Trophoblast cell (in vitro differentiated cells and primary cell): Measurements from ENCODE around the gene STK17B.

Experiments
- DNase-seq, 2 donors: peaks; one replicate each; pipeline ENCODE4 v3.0.0-alpha.2; 2016
- H2AFZ ChIP-seq: 2 replicates; pipeline ENCODE4 v1.6.1; 2013; ENCODE audit warnings: low read length, moderate library complexity, mild to moderate bottlenecking; ENCODE audit not compliant: insufficient read depth, poor library complexity
- H2AK5ac ChIP-seq: 2 replicates; pipeline ENCODE4 v1.6.1; 2013; ENCODE audit warnings: mild to moderate bottlenecking, low read length
- H2BK120ac ChIP-seq: 2 replicates; pipeline ENCODE4 v1.6.1; 2013; ENCODE audit warnings: low read length, mild to moderate bottlenecking, moderate library complexity; ENCODE audit not compliant: insufficient read depth, poor library complexity
- H2BK12ac ChIP-seq: 2 replicates; pipeline ENCODE4 v1.6.1; 2013; ENCODE audit warnings: mild to moderate bottlenecking, low read length, moderate library complexity
- H2BK5ac ChIP-seq: 2 replicates; pipeline ENCODE4 v1.6.1; 2013; ENCODE audit warnings: low read length, low read depth, moderate library complexity, mild to moderate bottlenecking; ENCODE audit not compliant: poor library complexity
- H3K14ac ChIP-seq: 2 replicates; pipeline ENCODE4 v1.6.1; 2013; ENCODE audit warnings: mild to moderate bottlenecking, low read length
- H3K18ac ChIP-seq: 2 replicates; pipeline ENCODE4 v1.6.1; 2013; ENCODE audit warnings: mild to moderate bottlenecking, low read length
- H3K23ac ChIP-seq: 2 replicates; pipeline ENCODE4 v1.6.1; 2013; ENCODE audit warnings: low read length
- H3K27ac ChIP-seq: 2 replicates; pipeline ENCODE4 v1.5.1; 2013; ENCODE audit warnings: low read depth, mild to moderate bottlenecking, inconsistent platforms, low read length, moderate library complexity
- H3K27me3 ChIP-seq: 2 replicates; pipeline ENCODE4 v1.6.1; 2013; ENCODE audit warnings: inconsistent platforms, mild to moderate bottlenecking, low read length, moderate library complexity; ENCODE audit not compliant: insufficient read depth
- H3K36me3 ChIP-seq, 2 experiments: 1 replicate in 1 of 2; 2 replicates in 1 of 2; pipeline ENCODE4 v1.6.1; 2013; ENCODE audit warnings: low read length in 2 of 2, mild to moderate bottlenecking in 2 of 2, moderate library complexity in 1 of 2; ENCODE audit not compliant: insufficient read depth in 2 of 2, control insufficient read depth in 1 of 2
- H3K4ac ChIP-seq: 2 replicates; pipeline ENCODE4 v1.6.1; 2013; ENCODE audit warnings: low read depth, mild to moderate bottlenecking, low read length, moderate library complexity
- H3K4me1 ChIP-seq, 2 experiments: 1 replicate in 1 of 2; 2 replicates in 1 of 2; pipeline ENCODE4 v1.6.1; 2013; ENCODE audit warnings: low read length in 2 of 2, mild to moderate bottlenecking in 2 of 2, moderate library complexity in 1 of 2; ENCODE audit not compliant: insufficient read depth in 2 of 2, control insufficient read depth in 1 of 2
- H3K4me2 ChIP-seq: 2 replicates; pipeline ENCODE4 v1.6.1; 2013; ENCODE audit warnings: inconsistent platforms, mild to moderate bottlenecking, low read length, moderate library complexity
- H3K4me3 ChIP-seq: 2 replicates; pipeline ENCODE4 v1.5.1; 2013; ENCODE audit warnings: mild to moderate bottlenecking, low read depth, low read length, inconsistent platforms
- H3K79me1 ChIP-seq: one replicate; pipeline ENCODE4 v1.6.1; 2013; ENCODE audit warnings: low read length
- H3K79me2 ChIP-seq: 2 replicates; pipeline ENCODE4 v1.6.1; 2013; ENCODE audit warnings: low read length, mild to moderate bottlenecking; ENCODE audit not compliant: control insufficient read depth, insufficient read depth, poor library complexity
- H3K9ac ChIP-seq: 2 replicates; pipeline ENCODE4 v1.6.1; 2013; ENCODE audit warnings: mild to moderate bottlenecking, low read length
- H3K9me3 ChIP-seq: 2 replicates; pipeline ENCODE4 v1.6.1; 2013; ENCODE audit warnings: low read depth, mild to moderate bottlenecking, control low read depth, inconsistent platforms, low read length; ENCODE audit not compliant: insufficient read depth
- H4K12ac ChIP-seq: 2 replicates; pipeline ENCODE4 v1.6.1; 2013; ENCODE audit warnings: low read depth, mild to moderate bottlenecking, low read length, moderate library complexity
- H4K8ac ChIP-seq: 2 replicates; pipeline ENCODE4 v1.6.1; 2013; ENCODE audit warnings: low read depth, mild to moderate bottlenecking, low read length, moderate library complexity
- H4K91ac ChIP-seq: one replicate; pipeline ENCODE4 v1.6.1; 2013; ENCODE audit warnings: low read depth, mild to moderate bottlenecking, low read length, moderate library complexity
- WGBS: extraction: QIAGEN DNeasy Blood & Tissue Kit; methylation state at CpG from one replicate; pipeline ENCODE4 v1.1.7; 2013; ENCODE audit warnings: missing lambda C conversion rate; ENCODE audit not compliant: insufficient read length, insufficient coverage; ENCODE audit errors: extremely low coverage; 5-methylcytosine and 5-hydroxymethylcytosine counted together

Gene STK17B

DNA sequence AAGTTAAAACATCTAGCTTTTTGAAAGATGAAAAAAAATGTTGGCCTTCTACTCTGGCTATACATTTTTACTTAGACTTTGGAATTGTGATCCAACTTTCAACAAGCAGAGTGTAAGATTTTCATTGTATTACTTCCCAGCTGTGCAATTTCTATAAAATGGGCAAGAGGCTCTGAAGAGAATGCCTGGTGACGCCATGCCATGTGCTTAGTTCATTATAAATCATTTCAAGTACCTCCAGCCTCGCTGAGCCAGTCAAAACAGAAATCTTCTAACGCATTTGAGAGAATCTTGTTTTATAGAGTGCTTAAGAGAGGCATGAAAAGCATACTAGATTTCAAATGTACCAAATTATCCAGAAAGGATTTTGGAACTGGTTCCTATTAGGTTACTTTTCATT is 10.1 kb upstream of the STK17B start:
- Histone ChIP-seq H2AFZ (no peak overlapping the region), H3K9me3 (no peaks in the 10 kb centered on the region), H3K27me3 (no peaks in the 10 kb centered on the region), H4K91ac (no peak overlapping the region), H3K36me3 (no peaks in the 10 kb centered on the region), H3K79me1 (no peaks in the 10 kb centered on the region), H4K8ac (no peak overlapping the region), H3K79me2 (no peaks in the 10 kb centered on the region), H3K14ac (no peak overlapping the region), H2BK12ac (no peak overlapping the region), H3K4me1 (no peaks in the 10 kb centered on the region), H2BK5ac (no peak overlapping the region), H3K4me3 (no peak overlapping the region), H3K4me2 (no peak overlapping the region), H3K4ac (no peak overlapping the region), H3K23ac (no peak overlapping the region), H3K27ac (no peak overlapping the region), H2BK120ac (no peak overlapping the region), H2AK5ac (no peak overlapping the region), H4K12ac (no peak overlapping the region), H3K9ac (no peak overlapping the region), H3K18ac (no peak overlapping the region)
- WGBS = no CpG with 5 or more reads among the region's 3 CpGs
- DNase-seq = no peak

DNA sequence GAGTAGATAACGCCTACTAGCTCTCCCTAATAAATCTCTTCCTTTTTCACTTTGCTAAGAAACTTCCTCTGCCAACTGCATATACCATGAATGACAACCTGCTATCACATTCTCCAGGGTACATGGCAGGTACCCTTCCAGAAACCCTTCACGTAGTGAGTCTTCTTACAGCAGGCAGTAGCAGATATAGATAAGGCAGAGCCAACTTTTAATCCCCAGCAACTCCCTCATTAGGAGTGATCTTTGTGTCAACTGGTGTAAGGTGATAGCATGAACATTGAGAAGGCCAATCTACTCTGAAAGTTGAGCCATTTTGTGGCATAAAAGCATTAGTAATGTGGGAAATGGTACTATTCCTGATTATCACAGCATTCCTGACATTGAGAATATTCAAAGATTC is 5.7 kb upstream of the STK17B start:
- H3K4ac ChIP-seq = no peak overlapping the region
- H2BK12ac ChIP-seq = no peak overlapping the region
- no peak overlapping the region for H3K4me3 ChIP-seq
- H3K4me1 ChIP-seq = no peaks in the 10 kb centered on the region
- no peak overlapping the region for H2AFZ ChIP-seq
- no peak overlapping the region for H2BK5ac ChIP-seq
- no peak overlapping the region for H4K91ac ChIP-seq
- no peak overlapping the region for H4K8ac ChIP-seq
- DNase-seq = no peak
- no peak overlapping the region for H3K18ac ChIP-seq
- no peaks in the 10 kb centered on the region for H3K27me3 ChIP-seq
- no peaks in the 10 kb centered on the region for H3K9me3 ChIP-seq
- H3K36me3 ChIP-seq = no peaks in the 10 kb centered on the region
- H2AK5ac ChIP-seq = no peak overlapping the region
- no peak overlapping the region for H3K27ac ChIP-seq
- no peak overlapping the region for H4K12ac ChIP-seq
- H3K9ac ChIP-seq = no peak overlapping the region
- no peak overlapping the region for H3K23ac ChIP-seq
- WGBS = no CpG with 5 or more reads among the region's 2 CpGs
- no peaks in the 10 kb centered on the region for H3K79me2 ChIP-seq
- no peak overlapping the region for H2BK120ac ChIP-seq
- H3K14ac ChIP-seq = no peak overlapping the region
- H3K4me2 ChIP-seq = no peak overlapping the region
- H3K79me1 ChIP-seq = no peaks in the 10 kb centered on the region

DNA sequence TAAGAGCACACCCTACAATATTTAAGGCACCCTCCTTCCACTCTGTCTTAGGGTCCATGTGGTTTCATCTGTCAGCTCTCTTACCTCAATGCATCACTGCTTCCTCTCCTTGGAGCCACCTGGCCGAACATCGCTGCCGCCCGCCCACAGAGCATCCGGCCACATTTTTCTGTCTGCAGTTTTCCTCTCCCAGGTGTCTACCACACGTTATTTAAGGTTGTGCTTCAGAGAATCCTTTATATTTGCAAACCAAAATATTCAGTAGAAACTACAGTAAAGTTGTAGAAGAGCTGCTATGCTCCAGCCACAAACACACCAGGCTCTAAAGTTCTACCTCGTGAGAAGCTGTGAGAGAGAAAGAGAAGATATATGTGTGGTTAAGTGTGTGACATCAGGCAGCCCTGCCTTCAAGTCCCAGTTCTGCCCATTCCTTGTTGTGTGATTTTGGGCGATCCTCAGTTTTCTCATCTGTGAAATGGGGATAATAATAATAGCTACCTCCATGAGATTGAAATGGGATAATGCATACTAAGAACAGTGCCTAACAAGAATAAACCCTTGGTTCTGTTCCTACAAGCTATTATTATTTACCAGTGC is 4.9 kb upstream of the STK17B start:
- peaks cover 4% of the 10 kb centered on the region for H3K79me1 ChIP-seq
- H3K4me1 ChIP-seq = peaks cover 0 to 3% of the 10 kb centered on the region in 2 experiments
- DNase-seq = no peak
- H2BK120ac ChIP-seq = no peak overlapping the region
- H3K14ac ChIP-seq = no peak overlapping the region
- H3K4me2 ChIP-seq = no peak overlapping the region
- no peak overlapping the region for H3K18ac ChIP-seq
- no peak overlapping the region for H4K8ac ChIP-seq
- no peak overlapping the region for H2BK5ac ChIP-seq
- H3K79me2 ChIP-seq = peaks cover under 1% of the 10 kb centered on the region
- no peak overlapping the region for H4K12ac ChIP-seq
- WGBS = no CpG with 5 or more reads among the region's 8 CpGs
- H2BK12ac ChIP-seq = no peak overlapping the region
- H2AFZ ChIP-seq = no peak overlapping the region
- no peaks in the 10 kb centered on the region for H3K27me3 ChIP-seq
- H3K4ac ChIP-seq = no peak overlapping the region
- H3K36me3 ChIP-seq = no peaks in the 10 kb centered on the region
- H4K91ac ChIP-seq = no peak overlapping the region
- H3K23ac ChIP-seq = no peak overlapping the region
- no peak overlapping the region for H3K4me3 ChIP-seq
- H2AK5ac ChIP-seq = no peak overlapping the region
- no peaks in the 10 kb centered on the region for H3K9me3 ChIP-seq
- no peak overlapping the region for H3K9ac ChIP-seq
- no peak overlapping the region for H3K27ac ChIP-seq

DNA sequence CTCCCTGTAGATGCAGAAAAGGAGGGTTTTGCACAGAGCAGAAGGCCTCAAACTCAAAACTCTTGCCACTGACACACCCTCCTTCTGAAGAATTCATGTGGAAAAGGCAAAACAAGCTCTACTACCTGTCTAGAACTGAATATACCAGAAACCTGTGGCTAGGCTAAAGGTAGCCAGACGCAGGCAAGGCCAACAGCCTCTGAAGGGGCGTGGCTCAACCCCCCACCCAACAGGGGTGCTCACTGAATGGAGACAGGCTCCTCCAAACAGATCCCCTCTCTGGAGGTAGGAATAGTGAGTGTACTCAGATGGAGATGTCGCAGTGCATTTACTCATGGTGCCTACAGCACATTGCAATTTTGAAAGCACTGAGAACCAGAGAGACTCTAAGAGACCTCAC is 3.0 kb upstream of the STK17B start:
- H3K27me3 ChIP-seq = no peaks in the 10 kb centered on the region
- H3K4ac ChIP-seq = no peak overlapping the region
- H3K18ac ChIP-seq = no peak overlapping the region
- H4K91ac ChIP-seq = no peak overlapping the region
- no peak overlapping the region for H2BK120ac ChIP-seq
- DNase-seq = no peak
- no peak overlapping the region for H3K4me3 ChIP-seq
- no peak overlapping the region for H2AFZ ChIP-seq
- no peak overlapping the region for H2AK5ac ChIP-seq
- WGBS = no CpG with 5 or more reads among the region's 3 CpGs
- H2BK5ac ChIP-seq = no peak overlapping the region
- H3K4me1 ChIP-seq = peaks cover 0 to 3% of the 10 kb centered on the region in 2 experiments
- H3K36me3 ChIP-seq = no peaks in the 10 kb centered on the region
- H4K8ac ChIP-seq = no peak overlapping the region
- H2BK12ac ChIP-seq = no peak overlapping the region
- H3K79me1 ChIP-seq = peaks cover 12% of the 10 kb centered on the region
- H3K4me2 ChIP-seq = no peak overlapping the region
- H3K79me2 ChIP-seq = peaks cover 9% of the 10 kb centered on the region
- no peak overlapping the region for H4K12ac ChIP-seq
- no peak overlapping the region for H3K27ac ChIP-seq
- no peak overlapping the region for H3K9ac ChIP-seq
- no peaks in the 10 kb centered on the region for H3K9me3 ChIP-seq
- no peak overlapping the region for H3K23ac ChIP-seq
- H3K14ac ChIP-seq = no peak overlapping the region
